NT2/D1 (cell line): Measurements from ENCODE around the gene SLC17A4.

Experiments
- SUZ12 ChIP-seq: IDR thresholded peaks from 2 replicates; pipeline ENCODE4 v1.6.1; 2011; ENCODE audit not compliant: insufficient read length, insufficient read depth; ENCODE audit errors: extremely low read depth
- YY1 ChIP-seq: IDR thresholded peaks from 2 replicates; pipeline ENCODE4 v1.6.1; 2011; ENCODE audit not compliant: insufficient read length, insufficient read depth

DNA sequence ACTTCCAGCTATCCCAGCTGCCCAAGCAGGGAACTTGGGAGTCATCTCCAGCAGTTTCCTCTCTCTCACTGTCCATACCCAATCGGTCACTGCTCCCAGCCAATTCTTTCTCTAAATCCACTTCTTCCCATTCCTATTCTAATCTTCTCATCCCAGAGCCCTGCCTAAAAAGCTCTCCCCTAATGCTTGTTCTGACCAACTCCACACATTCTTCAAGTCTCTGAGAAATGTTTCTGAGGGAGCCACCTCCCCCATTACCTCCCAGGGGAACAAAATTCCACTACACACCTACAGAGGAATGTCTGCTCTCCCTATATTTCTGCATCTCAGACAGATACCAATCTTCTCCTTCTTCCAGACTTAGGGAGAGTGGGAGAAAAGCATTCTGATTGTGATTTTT, 14.0 kb downstream of the SLC17A4 start:
- TF ChIP-seq YY1: no peak
- no peak for TF ChIP-seq SUZ12
